NCI-H2107 (cell line): ENCODE data around the gene VARS1.
"Not testable (repeated sequence)": the region's sequence is repeated elsewhere in the genome, so short reads cannot be mapped to it uniquely, and the experiment has no call there.

Experiments used
- DNase-seq: peaks from one replicate; lab custom pipeline; 2025; lab: John Stamatoyannopoulos, UW

The VARS1 gene

DNA sequence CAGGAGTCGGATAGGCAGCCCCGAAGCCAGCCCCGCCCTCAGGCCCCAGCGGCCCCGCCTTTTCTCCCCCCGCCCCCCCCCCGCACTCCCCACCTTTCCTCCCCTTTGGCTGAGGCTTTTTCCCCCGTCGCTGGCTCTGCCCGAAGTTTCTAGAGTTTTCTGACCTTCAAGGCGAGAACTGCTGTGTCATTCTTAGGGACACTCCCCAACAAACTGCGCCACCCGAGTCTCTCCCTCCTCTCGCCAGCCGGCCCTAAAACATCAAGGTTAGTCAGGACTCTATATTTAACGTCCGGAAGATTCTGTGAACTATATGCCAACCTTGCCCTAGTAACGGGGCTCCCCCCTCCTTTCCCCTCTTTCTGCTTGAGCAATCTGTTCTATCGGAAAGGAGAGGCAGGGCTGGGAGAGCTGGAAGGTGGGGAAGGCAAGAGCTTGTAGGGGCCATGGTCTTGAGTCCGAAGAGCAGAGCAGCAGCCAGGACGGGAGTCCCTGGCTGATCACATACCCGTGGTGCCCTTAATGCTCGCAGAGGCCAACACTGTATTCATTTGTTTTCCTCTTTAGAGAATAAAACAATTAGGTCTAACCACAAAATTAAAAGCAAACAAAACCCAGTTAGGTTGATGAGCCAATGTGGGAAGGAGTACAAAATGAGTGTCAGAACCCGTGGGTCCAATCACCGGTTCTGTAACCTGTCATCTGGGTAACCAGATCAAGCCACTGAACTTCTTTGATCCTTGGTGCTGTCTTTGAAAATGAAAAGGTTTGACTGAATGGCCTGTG, 26.7 kb upstream of the VARS1 start:
- DNase-seq: no peak

DNA sequence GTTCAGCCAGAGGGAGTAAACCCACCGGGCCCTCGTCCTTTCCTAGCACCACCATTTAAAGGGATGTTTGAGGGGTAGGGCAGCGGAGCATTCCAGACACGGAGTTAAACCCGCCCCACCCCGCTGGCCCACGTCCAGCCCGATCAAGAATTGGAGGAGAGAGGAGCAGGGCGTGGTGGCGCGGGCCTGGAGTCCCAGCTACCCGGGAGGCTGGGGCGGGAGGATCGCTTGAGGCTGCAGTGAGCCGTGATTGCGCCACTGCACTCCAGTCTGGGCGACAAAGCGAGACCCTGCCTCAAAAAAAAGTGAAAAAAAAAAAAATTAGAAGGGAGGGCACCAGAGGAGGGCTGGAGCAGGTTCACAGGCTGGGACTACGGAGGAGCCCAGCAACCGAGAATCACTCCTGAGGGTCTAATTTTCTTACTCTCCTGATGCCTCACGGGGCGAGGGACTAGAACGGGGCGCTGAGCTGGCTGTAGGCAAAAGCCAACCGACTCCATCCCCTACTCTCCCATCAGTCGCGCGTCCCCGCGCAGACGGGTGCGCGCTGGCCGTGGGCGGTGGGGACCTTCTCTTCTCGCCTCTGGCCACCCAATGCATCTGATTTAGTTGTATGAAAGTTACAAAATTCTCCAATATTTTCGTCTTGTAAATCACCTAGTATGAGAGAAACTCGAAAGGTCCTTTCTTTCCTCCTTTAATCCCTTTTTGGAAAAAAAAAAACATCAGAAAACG, 25.9 kb upstream of the VARS1 start:
- DNase-seq: no peak

DNA sequence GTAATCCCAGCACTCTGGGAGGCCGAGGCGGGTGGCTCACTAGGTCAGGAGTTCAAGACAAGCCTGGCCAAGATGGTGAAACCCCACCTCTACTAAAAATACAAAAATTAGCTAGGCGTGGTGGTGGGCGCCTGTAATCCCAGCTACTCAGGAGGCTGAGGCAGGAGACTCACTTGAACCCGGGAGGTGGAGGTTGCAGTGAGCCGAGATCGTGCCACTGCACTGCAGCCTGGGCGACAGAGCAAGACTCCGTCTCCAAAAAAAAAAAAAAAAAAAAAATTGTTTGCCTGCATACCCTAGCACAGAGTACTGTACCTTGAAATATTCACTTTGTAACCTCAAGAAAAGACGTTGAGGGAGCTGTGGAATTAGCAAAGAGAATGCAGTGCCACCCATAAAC, 24.8 kb upstream of the VARS1 start:
- DNase-seq: not testable (repeated sequence)

DNA sequence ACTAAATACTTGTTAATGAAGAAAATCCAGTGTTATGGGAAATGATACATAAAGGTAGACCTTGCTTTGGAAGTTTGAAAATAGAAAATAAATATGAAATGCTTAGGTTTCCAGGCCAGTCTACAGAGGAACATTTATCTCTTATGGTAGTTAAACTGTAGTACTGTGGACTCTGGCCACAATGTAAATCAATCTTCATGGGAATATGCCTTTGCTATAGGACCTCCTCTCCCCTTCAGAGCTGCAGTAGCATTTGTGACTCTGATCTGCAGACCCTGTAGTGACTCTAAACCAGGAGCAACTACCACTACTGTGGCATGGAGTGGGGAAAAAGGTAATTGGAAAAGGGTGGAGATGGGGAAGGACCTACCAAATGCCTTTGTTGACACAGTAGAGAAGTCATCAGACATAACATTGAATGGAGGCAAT, 24.3 kb upstream of the VARS1 start:
- DNase-seq: no peak

DNA sequence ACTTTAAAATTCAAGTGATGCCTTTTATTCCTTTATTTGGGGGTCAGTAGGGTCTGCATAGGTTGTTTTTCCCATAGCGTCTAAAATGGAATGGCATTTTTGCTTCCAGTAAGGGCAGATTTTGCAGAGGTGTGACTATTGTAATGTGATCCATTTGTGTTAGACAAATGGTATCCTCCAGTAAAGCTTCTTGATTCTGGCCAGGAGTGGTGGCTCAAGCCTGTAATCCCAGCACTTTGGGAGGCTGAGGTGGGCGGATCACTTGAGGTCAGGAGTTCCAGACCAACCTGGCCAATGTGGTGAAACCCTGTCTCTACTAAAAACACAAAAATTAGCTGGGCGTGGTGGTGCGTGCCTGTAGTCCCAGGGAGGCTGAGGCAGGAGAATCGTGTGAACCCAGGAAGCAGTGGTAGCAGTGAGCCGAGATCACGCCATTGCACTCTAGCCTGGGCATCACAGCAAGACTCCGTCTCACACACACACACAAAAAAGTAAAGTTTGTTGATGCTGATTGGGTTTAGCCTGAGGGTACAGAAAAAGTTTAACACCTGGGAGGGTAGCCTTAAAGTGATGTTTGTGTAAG, 22.5 kb upstream of the VARS1 start:
- DNase-seq: not testable (repeated sequence)

DNA sequence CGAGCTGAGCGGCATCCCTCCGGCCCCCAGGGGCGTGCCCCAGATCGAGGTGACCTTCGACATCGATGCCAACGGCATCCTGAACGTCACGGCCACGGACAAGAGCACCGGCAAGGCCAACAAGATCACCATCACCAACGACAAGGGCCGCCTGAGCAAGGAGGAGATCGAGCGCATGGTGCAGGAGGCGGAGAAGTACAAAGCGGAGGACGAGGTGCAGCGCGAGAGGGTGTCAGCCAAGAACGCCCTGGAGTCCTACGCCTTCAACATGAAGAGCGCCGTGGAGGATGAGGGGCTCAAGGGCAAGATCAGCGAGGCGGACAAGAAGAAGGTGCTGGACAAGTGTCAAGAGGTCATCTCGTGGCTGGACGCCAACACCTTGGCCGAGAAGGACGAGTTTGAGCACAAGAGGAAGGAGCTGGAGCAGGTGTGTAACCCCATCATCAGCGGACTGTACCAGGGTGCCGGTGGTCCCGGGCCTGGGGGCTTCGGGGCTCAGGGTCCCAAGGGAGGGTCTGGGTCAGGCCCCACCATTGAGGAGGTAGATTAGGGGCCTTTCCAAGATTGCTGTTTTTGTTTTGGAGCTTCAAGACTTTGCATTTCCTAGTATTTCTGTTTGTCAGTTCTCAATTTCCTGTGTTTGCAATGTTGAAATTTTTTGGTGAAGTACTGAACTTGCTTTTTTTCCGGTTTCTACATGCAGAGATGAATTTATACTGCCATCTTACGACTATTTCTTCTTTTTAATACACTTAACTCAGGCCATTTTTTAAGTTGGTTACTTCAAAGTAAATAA, 21.8 kb upstream of the VARS1 start:
- not testable (repeated sequence) for DNase-seq

DNA sequence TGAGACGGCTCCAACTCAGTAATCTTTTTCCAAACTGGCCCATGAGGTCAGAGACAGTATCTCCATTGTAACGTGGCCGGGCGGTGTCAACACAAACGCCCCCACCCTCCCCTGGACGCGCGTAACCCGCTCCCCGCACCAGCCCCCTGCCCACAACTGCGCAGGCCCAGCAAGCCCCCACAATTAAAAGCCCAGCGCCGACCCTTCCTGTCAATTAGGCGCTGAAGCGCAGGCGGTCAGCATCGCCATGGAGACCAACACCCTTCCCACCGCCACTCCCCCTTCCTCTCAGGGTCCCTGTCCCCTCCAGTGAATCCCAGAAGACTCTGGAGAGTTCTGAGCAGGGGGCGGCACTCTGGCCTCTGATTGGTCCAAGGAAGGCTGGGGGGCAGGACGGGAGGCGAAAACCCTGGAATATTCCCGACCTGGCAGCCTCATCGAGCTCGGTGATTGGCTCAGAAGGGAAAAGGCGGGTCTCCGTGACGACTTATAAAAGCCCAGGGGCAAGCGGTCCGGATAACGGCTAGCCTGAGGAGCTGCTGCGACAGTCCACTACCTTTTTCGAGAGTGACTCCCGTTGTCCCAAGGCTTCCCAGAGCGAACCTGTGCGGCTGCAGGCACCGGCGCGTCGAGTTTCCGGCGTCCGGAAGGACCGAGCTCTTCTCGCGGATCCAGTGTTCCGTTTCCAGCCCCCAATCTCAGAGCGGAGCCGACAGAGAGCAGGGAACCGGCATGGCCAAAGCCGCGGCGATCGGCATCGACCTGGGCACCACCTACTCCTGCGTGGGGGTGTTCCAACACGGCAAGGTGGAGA, 19.7 kb upstream of the VARS1 start, which contains the start of the genes HSPA1A and HSPA1L:
Gene HSPA1A, plus strand, starts transcription at position 519 of the 814 bp plus-strand sequence. Its CDS starts 214 bp downstream, at position 733.
Gene HSPA1L, minus strand, starts transcription at position 259 of the 814 bp plus-strand sequence. CDS start 3,311 bp downstream, outside the sequence.
- DNase-seq: no peak

DNA sequence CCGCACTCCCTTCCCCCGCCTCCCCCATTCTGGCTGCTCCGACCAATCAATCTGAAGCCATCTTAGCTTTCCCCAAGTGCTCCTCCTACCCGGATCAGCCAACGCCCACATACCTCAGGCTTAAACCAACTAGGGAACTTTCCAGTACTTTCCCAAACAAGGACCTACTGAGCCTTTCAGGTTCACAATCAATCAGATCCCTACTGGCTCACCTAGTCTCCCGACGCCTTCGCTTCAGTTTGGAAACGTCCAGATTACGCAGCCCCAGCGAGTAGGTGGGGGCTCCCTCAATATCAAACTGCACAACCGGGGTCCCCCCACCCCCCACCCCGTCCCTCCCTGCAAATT, 19.1 kb upstream of the VARS1 start:
- DNase-seq: no peak

DNA sequence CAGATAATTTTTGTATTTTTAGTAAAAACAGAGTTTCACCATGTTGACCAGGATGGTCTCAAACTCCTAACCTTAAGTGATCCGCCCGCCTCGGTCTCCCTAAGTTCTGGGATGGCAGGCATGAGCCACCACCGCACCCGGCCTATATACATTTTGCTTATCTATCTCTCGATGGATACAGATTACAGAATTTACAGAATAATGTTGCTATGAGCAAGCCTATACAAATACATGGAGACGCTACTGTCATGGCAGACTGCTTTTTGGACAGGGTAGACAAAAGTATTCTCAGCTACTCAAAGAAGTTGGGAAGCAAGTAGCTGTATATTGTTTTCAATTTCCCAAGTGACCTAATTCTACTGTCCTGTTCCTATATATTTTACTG, 17.9 kb upstream of the VARS1 start:
- DNase-seq: no peak

DNA sequence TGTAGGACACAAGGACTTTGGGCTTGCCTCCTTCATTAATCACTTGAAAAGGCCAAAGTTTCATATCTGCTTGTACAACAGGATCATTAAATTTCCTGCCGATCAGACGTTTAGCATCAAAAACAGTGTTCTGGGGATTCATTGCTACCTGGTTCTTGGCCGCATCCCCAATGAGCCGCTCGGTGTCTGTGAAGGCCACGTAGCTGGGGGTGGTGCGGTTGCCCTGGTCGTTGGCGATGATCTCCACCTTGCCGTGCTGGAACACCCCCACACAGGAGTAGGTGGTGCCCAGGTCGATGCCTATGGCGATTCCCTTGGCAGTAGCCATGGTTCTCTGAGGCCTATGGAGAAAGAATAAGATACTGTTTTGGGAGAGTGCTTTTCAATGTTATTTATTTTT, 16.1 kb upstream of the VARS1 start:
- DNase-seq: no peak

DNA sequence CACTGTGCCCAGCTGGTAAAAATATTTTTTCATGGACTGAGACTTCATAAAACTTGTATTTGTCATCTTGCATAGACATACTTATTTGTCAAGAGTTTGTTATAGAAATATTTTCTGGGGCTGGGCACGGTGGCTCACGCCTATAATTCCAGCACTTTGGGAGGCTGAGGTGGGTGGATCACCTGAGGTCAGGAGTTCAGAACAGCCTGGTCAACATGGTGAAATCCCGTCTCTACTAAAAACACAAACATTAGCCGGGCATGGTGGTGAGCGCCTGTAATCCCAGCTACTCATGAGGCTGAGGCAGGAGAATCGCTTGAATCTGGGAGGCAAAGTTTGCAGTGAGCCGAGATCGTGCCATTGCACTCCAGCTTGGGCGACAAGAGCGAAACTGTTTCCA, 13.0 kb upstream of the VARS1 start:
- not testable (repeated sequence) for DNase-seq

DNA sequence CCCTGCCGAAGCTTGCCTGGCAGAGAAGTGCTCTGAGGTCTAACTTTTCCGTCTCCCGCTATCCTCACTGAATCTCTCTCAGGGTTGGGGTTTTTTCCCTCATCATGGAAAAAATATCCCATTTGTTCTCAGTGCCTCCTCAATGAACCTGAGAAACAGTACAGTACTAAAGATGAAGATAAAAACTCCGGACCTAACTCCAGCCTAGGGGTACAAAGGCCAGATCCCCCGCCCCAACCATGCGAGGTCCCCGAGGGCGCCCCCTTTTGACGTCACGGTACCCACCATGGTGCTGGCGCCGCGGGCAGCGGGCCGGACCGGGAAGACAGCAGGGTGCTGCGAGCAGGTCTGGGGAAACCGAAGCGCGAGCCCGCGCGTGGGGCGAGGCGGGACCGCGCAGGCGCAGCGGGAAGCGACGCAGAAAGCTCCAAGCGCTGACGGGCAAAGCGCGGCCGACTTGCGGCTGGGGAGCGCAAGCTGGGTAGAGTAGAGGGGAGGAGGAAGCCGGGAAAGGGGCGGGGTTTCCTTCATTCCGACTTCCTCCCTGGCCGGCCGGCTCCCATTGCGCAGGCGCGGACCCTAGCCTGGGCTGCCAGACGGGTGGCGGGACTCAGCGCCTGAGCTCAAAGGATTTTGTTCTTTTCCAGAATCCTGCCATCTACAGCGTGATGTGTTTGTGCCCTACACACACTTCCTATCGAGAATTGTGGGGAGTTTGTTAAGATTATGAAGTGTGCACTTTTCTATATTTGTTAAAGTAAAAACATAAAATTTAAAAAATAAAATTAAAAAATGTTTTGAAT, 11.1 kb upstream of the VARS1 start, which contains the start of gene LSM2:
Gene LSM2, minus strand, starts transcription at position 497 of the 803 bp plus-strand sequence. Its CDS starts 209 bp downstream, at position 288.
- peak; percentile 80 for DNase-seq

DNA sequence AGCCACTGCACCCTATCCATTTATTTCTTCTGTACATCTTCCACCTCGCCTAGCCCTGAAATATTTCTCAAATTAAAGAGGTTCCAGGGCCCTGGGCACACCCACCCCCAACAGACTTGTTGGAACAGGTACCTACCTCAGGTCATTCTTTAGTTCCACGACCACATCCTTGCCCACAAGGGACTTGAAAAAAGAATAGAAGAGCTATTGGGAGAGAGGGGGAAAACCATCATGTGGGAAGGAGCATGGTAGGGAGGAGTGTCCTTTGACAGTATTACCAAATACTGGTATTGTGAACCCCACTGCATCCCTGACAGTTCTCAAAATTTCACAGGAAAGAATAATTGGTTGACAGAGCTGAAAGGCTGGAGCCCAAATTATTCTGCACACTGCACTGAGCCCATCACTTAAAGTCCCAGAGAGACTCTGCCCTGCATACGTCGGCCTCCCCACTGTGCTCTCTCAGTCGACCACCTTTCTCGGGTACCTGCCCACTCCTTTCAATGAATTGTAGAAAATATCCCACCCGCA, 10.5 kb upstream of the VARS1 start:
- no peak for DNase-seq

DNA sequence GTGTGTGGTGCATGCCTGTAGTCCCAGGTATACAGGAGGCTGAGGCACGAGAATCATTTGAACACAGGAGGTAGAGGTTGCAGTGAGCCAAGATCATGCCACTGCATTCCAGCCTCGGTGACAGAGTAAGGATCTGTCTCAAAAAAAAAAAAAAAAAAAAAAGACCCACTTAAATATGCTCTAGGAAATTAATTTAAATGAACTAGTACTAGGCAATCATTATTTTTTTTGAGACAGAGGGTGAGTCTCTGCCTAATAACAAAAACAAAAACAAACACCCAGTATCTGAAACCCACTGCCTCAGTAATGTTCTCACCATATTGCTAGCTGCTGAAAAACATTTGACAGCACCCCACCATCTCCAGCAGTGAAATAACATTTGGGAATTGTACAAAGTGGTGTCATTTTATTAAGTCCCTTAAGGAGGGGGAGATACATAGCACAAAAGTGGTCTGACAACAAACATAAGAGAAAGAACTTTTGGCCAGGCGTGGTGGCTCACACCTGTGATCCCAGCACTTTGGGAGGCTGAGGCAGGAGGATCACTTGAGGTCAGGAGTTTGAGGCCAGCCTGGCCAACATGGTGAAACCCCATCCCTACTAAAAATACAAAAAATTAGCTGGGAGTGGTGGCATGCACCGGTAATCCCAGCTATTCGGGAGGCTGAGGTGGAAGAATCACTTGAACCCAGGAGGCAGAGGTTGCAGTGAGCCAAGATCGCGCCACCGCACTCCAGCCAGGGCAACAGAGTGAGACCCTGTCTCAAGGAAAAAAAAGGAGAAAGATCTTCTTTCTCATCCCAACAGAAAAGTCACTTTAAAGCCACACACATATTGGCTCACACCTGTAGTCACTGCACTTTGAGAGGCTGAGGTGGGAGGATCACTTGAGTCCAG, 5.7 kb upstream of the VARS1 start:
- not testable (repeated sequence) for DNase-seq

DNA sequence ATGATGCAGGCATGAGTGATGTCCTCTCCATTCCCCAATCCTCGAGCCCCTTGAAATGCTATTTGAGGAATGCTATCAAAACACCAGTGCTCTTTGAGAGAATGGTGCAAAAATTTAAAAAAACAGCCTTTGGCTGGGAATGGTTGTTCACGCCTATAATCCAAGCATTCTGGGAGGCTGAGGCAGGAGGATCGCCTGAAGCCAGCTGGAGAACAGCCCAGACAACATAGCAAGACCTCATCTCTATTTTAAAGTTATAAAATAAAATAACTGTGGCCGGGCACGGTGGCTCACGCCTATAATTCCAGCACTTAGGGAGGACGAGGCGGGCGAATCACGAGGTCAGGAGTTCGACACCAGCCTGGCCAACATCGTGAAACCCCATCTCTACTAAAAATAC, 4.2 kb upstream of the VARS1 start:
- DNase-seq: no peak

DNA sequence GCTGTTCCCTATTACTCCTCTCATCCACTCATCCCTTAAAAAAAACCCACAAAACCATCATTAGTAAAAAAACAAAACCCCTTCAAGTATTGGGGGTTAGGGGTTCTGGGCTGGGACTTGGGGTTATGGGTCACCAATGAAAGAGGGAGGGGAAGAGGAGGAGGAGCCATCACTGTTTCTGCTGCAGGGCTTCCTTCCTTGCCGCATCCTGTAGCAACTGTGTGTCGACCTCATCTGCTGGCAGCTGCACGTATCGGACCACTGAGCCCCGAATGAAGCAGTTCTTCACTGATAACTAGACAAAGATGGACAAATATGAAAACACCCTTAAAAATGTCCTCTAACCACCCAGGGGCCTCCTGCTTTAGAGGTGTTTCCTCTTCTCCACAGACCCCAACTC, 2.0 kb upstream of the VARS1 start:
- no peak for DNase-seq

DNA sequence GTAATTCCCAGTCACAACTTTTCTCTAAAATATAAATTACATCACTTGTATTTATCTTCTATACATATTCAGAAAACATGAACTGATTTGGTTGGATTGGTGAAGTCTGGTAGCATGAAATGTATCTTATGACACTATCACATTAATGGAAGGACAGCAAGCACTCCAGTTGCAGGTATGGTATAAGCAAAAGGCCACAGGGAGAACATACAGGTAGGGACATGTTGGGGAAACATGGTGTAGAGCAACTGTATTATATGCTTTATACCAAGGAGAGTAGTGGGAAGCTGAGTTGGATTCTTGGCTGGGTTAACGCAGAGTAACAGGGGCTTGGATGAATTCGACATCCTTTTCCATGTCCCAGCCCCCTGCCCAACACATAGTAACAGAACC, 1.4 kb upstream of the VARS1 start:
- DNase-seq: no peak

DNA sequence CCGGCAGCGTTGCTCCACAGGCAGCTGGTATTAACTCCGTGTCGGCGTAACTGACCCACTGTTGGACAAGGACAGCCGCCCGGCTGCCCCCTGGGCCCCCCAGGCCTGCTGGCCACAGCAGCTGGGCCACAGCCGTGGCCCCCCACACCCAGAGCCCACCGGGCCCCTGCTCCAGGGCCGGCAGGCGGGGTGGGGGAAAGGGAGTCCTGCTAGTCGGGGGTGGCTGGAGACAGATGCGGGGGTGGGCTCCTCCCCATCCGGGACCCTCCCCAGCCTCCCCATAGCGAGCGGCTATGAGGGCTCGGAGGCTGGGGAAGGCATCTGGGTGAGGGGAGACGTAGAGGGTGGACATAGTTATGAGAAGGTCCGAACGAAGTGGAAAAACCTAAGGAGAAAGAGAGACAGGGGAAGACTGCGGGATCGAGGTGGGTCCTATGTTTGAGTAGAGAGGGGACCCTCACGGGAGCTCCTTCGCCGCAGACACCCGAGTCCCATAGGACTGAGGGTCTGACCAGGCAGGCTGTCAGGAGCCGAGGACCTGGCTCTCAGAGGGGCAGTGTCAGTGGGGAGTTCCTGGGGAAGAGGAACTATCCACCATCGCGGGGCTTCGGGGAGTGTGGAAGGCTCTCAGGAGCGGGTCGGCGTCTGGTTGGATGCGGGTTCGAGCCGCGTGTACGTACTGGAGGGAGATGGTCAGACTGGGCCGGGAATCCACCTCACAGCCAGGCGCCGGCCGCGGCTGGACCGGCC, 511 bp downstream of the VARS1 start:
- DNase-seq: no peak
